KOPT-K1 (cell line): Measurements from ENCODE around the gene MAT1A.
"Not testable (repeated sequence)": the region's sequence is repeated elsewhere in the genome, so short reads cannot be mapped to it uniquely, and the experiment has no call there.

Experiments used
- H3K27ac ChIP-seq: fragments of 200-600 bp; sonication (generic); 2 replicates; pipeline ENCODE4 v1.5.1; 2016; ENCODE audit warnings: antibody characterized with exemption, mild to moderate bottlenecking, low read depth, low read length; ENCODE audit not compliant: poor library complexity, severe bottlenecking
- H3K36me3 ChIP-seq: fragments of 200-600 bp; sonication (generic); 2 replicates; pipeline ENCODE4 v1.5.1; 2017; ENCODE audit warnings: antibody characterized with exemption, mild to moderate bottlenecking, low read length, moderate library complexity; ENCODE audit not compliant: insufficient read depth
- H3K9me3 ChIP-seq: fragments of 200-600 bp; sonication (generic); 2 replicates; pipeline ENCODE4 v1.5.1; 2017; ENCODE audit warnings: antibody characterized with exemption, low read length, mild to moderate bottlenecking; ENCODE audit not compliant: insufficient read depth, poor library complexity, severe bottlenecking

The MAT1A gene

GRCh38 chr10:80289451-80290287, at the start of gene MAT1A:
Gene MAT1A, minus strand, starts transcription at chr10:80289658. Its CDS starts 235 bp downstream, at chr10:80289423.
- H3K9me3 ChIP-seq: no peaks in the 10 kb centered on the region

DNA sequence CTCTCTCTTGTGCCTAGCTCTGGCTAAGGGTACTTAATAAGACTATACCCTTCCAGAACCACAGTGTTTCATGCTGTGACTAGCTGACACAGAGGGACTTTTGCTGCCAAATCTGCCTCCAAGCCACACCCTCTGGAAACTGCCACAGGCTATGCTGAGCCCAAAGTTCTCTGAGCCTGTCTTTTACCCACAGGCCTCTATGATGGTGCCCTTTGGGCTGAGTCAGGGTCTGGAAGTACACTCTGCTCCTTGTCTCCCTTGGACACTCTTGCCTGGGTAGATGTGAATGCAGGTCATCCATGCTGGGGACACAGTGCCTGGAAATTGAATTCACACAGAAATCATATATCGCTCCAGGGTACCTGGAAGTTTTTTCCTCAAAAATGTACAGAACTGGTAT, 44.5 kb upstream of the MAT1A start:
- Histone ChIP-seq H3K9me3 (no peaks in the 10 kb centered on the region), H3K36me3 (no peaks in the 10 kb centered on the region), H3K27ac (no peak overlapping the region)

More at GRCh38 chr10:80289451-80290287, at the start of gene MAT1A:
- Histone ChIP-seq H3K36me3 (no peaks in the 10 kb centered on the region), H3K27ac (no peak within 1 kb of the TSS)

DNA sequence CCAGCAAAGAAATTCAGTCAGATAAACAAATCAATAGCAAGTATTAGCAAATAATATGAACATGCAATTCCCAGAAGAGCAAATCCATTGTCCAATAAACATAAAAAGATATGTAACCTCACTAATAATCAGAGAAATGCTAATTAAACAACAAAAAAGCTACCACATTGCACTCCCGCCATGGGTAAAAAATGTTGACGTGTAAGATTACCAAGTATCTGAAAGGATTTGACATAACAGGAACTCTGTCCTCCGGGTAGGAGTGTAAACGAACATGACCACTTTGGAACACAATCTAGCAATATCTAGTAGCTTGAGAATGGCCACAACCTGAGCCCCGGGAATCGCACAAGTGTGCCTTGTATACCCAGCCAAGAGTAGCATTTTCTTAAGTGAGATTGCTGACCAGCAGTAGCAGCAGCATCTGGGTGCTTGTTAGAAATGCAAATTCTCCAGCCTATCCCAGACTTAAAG, 35.5 kb upstream of the MAT1A start:
- no peaks in the 10 kb centered on the region for H3K9me3 ChIP-seq
- H3K27ac ChIP-seq: no peak overlapping the region
- no peaks in the 10 kb centered on the region for H3K36me3 ChIP-seq

GRCh38 chr10:80324086-80324485, 34.6 kb upstream of the MAT1A start:
- H3K27ac ChIP-seq: no peak overlapping the region
- H3K36me3 ChIP-seq: no peaks in the 10 kb centered on the region

DNA sequence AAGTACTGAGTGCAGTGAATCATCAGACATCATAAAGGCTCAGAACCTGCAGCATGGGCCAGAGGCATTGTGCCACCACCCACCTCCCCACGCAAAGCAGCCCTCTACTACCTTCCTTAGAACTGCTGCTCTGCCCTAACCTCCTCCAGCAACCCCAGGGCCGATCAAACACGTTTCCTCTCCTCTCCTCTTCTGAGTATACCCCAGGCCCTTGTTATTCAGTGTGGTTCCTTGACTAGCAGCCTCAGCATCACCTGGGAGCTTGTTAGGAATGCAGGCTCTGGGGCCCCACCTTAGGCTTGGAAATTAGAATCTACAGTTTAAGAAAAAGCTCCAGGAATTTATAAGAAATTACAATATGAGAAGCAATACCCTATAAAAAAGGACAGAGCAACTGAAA, 33.9 kb upstream of the MAT1A start:
- H3K36me3 ChIP-seq: no peaks in the 10 kb centered on the region
- H3K27ac ChIP-seq: no peak overlapping the region
- H3K9me3 ChIP-seq: no peaks in the 10 kb centered on the region

More at GRCh38 chr10:80324086-80324485, 34.6 kb upstream of the MAT1A start:
- H3K9me3 ChIP-seq: no peaks in the 10 kb centered on the region

- no peaks in the 10 kb centered on the region for H3K9me3 ChIP-seq
- H3K36me3 ChIP-seq: no peaks in the 10 kb centered on the region
Measured at GRCh38 chr10:80322711-80323110, 33.3 kb upstream of the MAT1A start.

DNA sequence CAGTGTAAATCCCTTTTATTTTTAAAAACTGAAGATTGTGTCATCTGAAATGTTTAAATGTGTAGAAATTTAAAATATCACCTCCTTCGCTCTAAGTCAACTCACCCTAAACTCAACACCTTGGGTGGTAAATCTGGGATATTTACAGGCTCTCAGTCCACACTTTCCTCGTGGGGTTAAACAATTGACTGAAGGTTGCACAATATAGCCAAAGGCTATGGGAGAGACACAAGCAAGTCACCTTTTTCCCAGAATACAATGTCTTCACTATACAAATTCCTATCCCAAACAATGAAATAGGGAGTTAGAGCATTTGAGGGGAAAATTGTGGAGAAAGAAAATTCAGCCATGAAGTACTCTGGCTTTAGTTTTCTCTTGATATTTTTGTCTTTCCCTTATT, 32.7 kb upstream of the MAT1A start:
- Histone ChIP-seq H3K9me3 (no peaks in the 10 kb centered on the region), H3K36me3 (no peaks in the 10 kb centered on the region), H3K27ac (no peak overlapping the region)

More at GRCh38 chr10:80322711-80323110, 33.3 kb upstream of the MAT1A start:
- H3K27ac ChIP-seq: no peak overlapping the region

DNA sequence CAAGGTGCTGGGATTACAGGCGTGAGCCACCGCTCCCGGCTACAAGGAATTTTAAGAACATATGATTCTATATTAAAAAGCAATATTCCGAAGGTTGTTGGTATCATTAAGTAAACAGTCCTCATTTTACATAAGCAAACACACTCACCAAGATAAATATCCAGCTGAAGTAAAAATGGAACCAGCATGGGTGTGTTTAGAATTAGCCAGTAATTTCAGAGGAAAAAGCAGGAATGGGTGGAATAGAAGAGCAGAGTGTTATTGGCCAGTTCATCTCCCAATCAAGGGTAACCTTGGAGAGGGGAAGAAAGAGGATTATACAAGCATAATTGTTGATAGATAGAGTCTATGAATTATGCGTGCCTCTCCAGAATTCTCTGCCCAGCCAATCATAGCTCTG, 31.7 kb upstream of the MAT1A start:
- H3K36me3 ChIP-seq: no peaks in the 10 kb centered on the region
- H3K27ac ChIP-seq: no peak overlapping the region
- H3K9me3 ChIP-seq: no peaks in the 10 kb centered on the region

DNA sequence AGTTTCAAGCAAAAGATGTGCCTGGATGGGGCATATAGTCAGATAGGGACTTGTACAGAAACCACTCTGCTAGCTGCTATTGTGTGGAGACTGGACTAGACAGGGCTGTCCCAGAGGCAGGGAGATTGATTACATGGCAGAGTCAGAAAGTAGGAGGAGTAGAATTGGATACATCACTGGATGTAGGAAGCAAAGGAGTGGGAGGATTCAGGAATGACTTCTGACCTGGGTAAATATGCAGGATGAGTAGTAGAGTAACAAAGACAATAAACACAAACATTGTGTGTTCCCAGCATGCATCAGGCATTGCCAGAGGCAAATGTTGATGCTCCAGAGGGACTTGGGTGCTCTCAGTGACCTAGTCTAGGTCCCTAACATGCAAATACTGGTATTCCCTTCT, 30.9 kb upstream of the MAT1A start:
- no peaks in the 10 kb centered on the region for H3K36me3 ChIP-seq
- H3K9me3 ChIP-seq: no peaks in the 10 kb centered on the region
- no peak overlapping the region for H3K27ac ChIP-seq

- no peaks in the 10 kb centered on the region for H3K36me3 ChIP-seq
- no peak overlapping the region for H3K27ac ChIP-seq
- no peaks in the 10 kb centered on the region for H3K9me3 ChIP-seq
Measured at GRCh38 chr10:80319725-80320290, 30.4 kb upstream of the MAT1A start.

DNA sequence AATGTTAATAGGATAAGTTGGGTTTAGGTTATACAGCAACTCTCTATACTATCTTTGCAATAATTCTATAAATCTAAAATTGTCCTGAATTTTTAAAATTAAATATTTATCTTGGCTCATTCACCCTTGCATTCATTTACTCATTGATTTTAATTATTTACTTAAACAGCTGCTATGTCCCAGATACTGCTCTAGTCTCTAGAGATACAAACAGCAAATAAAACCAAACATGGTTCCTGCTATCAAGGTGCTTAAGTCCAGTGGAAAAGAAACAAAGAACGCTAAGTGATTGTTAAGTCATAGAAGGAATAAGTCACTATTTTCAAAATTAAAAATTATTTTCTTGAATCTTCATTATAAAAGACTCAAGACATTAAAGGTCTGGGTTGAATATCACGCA, 29.9 kb upstream of the MAT1A start:
- H3K36me3 ChIP-seq: no peaks in the 10 kb centered on the region
- no peak overlapping the region for H3K27ac ChIP-seq

DNA sequence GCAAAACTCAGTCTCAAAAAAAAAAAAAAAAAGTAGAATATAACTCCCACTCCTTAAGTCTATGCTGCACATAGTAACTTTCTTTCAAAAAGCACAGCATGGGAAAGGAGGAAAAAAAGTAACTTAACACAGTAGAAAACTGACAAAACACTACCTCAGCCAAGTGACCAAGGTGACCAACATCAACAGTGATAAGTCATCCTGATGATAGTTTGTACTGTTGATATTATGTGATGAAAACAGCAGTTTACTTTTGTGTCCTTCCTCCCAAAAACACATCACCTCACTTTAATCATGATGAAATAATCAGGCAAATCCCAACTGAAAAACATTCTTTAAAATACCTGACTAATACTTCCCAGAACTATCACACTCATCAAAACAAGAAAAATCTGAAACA, 29.3 kb upstream of the MAT1A start:
- H3K9me3 ChIP-seq: no peaks in the 10 kb centered on the region
- H3K27ac ChIP-seq: no peak overlapping the region
- no peaks in the 10 kb centered on the region for H3K36me3 ChIP-seq

More for the DNA sequence above, 29.9 kb upstream of the MAT1A start:
- no peaks in the 10 kb centered on the region for H3K9me3 ChIP-seq

DNA sequence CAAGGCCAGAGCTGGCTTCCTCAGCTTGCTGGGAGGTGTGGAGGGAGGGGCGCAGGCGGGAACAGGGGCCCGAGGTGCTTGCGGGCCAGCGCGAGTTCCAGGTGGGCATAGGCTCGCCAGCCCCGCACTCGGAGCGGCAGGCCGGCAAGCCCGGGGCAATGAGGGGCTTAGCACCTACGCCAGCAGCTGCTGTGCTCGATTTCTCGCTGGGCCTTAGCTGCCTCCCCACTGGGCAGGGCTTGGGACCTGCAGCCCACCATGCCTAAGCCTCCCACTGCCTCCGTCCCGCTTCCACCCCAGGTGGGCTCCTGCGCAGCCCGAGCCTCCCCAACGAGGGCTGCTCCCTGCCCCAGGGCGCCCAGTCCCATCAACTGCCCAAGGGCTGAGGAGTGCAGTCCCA, 25.9 kb upstream of the MAT1A start:
- H3K36me3 ChIP-seq: no peaks in the 10 kb centered on the region
- H3K9me3 ChIP-seq: no peaks in the 10 kb centered on the region
- H3K27ac ChIP-seq: no peak overlapping the region

DNA sequence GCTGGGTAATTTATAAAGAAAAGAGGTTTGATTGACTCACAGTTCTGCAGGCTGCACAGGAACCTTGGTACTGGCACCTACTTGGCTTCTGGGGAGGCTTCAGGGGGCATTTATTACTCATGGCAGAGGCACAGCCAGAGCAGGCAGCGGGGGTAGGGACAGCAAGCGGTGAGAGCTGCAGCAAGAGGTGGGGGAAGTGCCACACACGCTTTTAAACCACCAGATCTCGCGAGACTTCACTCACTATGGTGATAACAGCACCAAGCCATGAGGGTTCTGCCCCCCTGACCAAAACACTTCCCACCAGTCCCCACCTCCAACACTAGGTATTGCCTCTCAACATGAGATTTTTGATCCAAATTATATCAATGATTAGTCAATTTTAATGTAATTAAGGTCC, 24.1 kb upstream of the MAT1A start:
- Histone ChIP-seq H3K27ac (no peak overlapping the region), H3K36me3 (no peaks in the 10 kb centered on the region), H3K9me3 (no peaks in the 10 kb centered on the region)

- H3K27ac ChIP-seq, H3K9me3 ChIP-seq, H3K36me3 ChIP-seq: not testable (repeated sequence)
Measured at GRCh38 chr10:80305989-80306388, 16.5 kb upstream of the MAT1A start.

- Histone ChIP-seq H3K36me3 (no peaks in the 10 kb centered on the region), H3K27ac (no peak overlapping the region), H3K9me3 (peaks cover 4% of the 10 kb centered on the region)
Measured at GRCh38 chr10:80296942-80297341, 7.5 kb upstream of the MAT1A start.
